Smooth muscle cell (in vitro differentiated cells): ENCODE data around the gene PPP1R18. TPM values are rescaled to one million over a fixed set of nuclear protein-coding genes. Genes with fewer than 3 reads are reported as not detected.
"Not testable (repeated sequence)": the region's sequence is repeated elsewhere in the genome, so short reads cannot be mapped to it uniquely, and the experiment has no call there.

Source experiments
- DNase-seq: peaks from one replicate; lab custom pipeline; 2025; ENCODE audit not compliant: unreplicated experiment; lab: John Stamatoyannopoulos, UW
- H2AFZ ChIP-seq: fragments of 200-600 bp; sonication (generic); 2 replicates; pipeline ENCODE4 v1.6.0; 2016; ENCODE audit warnings: antibody characterized with exemption, low read depth, mild to moderate bottlenecking
- H3F3A ChIP-seq: fragments of 200-600 bp; sonication (generic); 2 replicates; pipeline ENCODE4 v1.6.0; 2017; ENCODE audit warnings: antibody characterized with exemption, low read depth
- H3K27ac ChIP-seq: fragments of 200-600 bp; sonication (generic); 2 replicates; pipeline ENCODE4 v1.5.1; 2016; ENCODE audit warnings: low read depth, mild to moderate bottlenecking
- H3K27me3 ChIP-seq: fragments of 200-600 bp; sonication (generic); 2 replicates; pipeline ENCODE4 v1.6.1; 2016; ENCODE audit warnings: low read depth, mild to moderate bottlenecking
- H3K36me3 ChIP-seq: fragments of 200-600 bp; sonication (generic); 2 replicates; pipeline ENCODE4 v1.5.1; 2016; ENCODE audit warnings: low read depth
- H3K4me1 ChIP-seq: fragments of 200-600 bp; sonication (generic); 2 replicates; pipeline ENCODE4 v1.5.1; 2016; ENCODE audit warnings: low read depth
- H3K4me2 ChIP-seq: fragments of 200-600 bp; sonication (generic); 2 replicates; pipeline ENCODE4 v1.6.0; 2016; ENCODE audit warnings: mild to moderate bottlenecking
- H3K4me3 ChIP-seq: fragments of 200-600 bp; sonication (generic); 2 replicates; pipeline ENCODE4 v1.5.1; 2016; ENCODE audit warnings: mild to moderate bottlenecking
- H3K79me2 ChIP-seq: fragments of 200-600 bp; sonication (generic); 2 replicates; pipeline ENCODE4 v1.6.0; 2016; ENCODE audit warnings: low read depth, mild to moderate bottlenecking
- H3K9ac ChIP-seq: fragments of 200-600 bp; sonication (generic); 2 replicates; pipeline ENCODE4 v1.6.0; 2016; ENCODE audit warnings: low read depth
- H3K9me3 ChIP-seq: fragments of 200-600 bp; sonication (generic); replicated peaks from 2 replicates; pipeline ENCODE4 v1.5.1; 2016; ENCODE audit warnings: low read depth
- H4K20me1 ChIP-seq: fragments of 200-600 bp; sonication (generic); 2 replicates; pipeline ENCODE4 v1.6.0; 2016; ENCODE audit warnings: low read depth
- WGBS: methylation state at CpG from one replicate; pipeline ENCODE4 v1.1.7; 2016; ENCODE audit warnings: low lambda C conversion rate; 5-methylcytosine and 5-hydroxymethylcytosine counted together
- polyA plus RNA-seq: library from polyadenylated mRNA; unstranded; fragments of >200 nt; fragmentation: Nextera tagmentation; extraction: Ambion mirVana; gene quantifications from 2 replicates; pipeline ENCODE4 v1.2.1, GENCODE V29; 2016
- total RNA-seq: library from RNA; depleted of rRNA; stranded (reverse); fragments of >200 nt; gene quantifications from 2 replicates; pipeline ENCODE4 v1.2.3, GENCODE V29; 2014
- TF ChIP-seq, protein P1 (sequence below): fragments of 200-600 bp; sonication (generic); IDR thresholded peaks from 2 replicates; pipeline ENCODE4 v1.5.1; 2017; ENCODE audit warnings: borderline replicate concordance, mild to moderate bottlenecking, antibody characterized with exemption; ENCODE audit not compliant: insufficient read depth, poor library complexity, severe bottlenecking

The PPP1R18 gene
- total and polyA plus RNA-seq, 2 experiments from 2014 or later: 41.6 to 55.3 TPM

DNA sequence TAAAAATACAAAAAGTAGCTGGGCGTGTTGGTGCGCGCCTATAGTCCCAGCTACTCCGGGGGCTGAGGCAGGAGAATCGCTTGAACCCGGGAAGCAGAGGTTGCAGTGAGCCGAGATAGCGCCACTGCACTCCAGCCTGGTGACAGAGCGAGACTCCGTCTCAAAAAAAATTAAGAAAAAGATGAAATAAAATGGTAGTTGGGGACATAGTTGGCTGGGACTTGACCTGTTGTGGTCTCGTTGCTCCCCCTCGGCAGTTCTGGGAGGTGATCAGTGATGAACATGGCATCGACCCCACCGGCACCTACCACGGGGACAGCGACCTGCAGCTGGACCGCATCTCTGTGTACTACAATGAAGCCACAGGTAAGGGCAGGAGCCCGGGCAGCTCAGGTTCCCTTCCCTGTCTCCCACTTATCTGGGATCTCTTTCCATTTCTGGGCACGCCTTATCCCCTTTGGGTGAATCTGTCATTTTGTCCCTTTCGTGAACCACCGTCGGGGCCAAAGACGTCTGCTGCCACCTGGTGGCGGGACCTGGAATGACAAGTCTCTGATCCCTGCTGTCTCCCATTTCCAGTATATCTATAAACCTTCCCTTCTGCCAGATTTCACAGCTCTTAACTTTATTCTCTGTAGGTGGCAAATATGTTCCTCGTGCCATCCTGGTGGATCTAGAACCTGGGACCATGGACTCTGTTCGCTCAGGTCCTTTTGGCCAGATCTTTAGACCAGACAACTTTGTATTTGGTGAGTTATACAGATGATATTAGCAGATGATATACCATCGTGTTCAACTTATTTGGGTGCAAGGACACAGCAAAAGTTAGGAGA, 36.1 kb upstream of the PPP1R18 start:
- Histone ChIP-seq H3K4me2 (peak overlapping the region; percentile 84), H2AFZ (no peak overlapping the region), H3K27me3 (no peaks in the 10 kb centered on the region), H3K79me2 (peaks cover 58% of the 10 kb centered on the region), H3K4me1 (peaks cover 27% of the 10 kb centered on the region), H4K20me1 (peaks cover 59% of the 10 kb centered on the region), H3K9me3 (no peaks in the 10 kb centered on the region), H3K27ac (peak overlapping the region; percentile 89), H3K4me3 (peak overlapping the region; percentile 83), H3K9ac (peak overlapping the region; percentile 92), H3F3A (peaks cover 58% of the 10 kb centered on the region), H3K36me3 (no peaks in the 10 kb centered on the region)
- WGBS: 14% methylated on average over 27 of the region's 27 CpGs
- peak; percentile 72 for DNase-seq
- TF ChIP-seq, protein P1, sequence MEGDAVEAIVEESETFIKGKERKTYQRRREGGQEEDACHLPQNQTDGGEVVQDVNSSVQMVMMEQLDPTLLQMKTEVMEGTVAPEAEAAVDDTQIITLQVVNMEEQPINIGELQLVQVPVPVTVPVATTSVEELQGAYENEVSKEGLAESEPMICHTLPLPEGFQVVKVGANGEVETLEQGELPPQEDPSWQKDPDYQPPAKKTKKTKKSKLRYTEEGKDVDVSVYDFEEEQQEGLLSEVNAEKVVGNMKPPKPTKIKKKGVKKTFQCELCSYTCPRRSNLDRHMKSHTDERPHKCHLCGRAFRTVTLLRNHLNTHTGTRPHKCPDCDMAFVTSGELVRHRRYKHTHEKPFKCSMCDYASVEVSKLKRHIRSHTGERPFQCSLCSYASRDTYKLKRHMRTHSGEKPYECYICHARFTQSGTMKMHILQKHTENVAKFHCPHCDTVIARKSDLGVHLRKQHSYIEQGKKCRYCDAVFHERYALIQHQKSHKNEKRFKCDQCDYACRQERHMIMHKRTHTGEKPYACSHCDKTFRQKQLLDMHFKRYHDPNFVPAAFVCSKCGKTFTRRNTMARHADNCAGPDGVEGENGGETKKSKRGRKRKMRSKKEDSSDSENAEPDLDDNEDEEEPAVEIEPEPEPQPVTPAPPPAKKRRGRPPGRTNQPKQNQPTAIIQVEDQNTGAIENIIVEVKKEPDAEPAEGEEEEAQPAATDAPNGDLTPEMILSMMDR: peak; percentile 97

DNA sequence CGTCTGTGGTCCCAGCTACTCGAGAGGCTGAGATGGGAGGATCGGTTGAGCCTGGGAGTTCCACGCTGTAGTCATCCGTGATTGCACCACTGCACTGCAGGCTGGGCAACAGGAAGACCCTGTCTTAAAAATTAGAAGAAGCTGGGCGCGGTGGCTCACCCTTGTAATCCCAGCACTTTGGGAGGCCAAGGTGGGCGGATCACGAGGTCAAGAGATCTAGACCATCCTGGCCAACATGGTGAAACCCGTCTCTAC, 35.5 kb upstream of the PPP1R18 start:
- 1% methylated on average over 10 of the region's 10 CpGs for WGBS
- H4K20me1 ChIP-seq: peaks cover 57% of the 10 kb centered on the region

DNA sequence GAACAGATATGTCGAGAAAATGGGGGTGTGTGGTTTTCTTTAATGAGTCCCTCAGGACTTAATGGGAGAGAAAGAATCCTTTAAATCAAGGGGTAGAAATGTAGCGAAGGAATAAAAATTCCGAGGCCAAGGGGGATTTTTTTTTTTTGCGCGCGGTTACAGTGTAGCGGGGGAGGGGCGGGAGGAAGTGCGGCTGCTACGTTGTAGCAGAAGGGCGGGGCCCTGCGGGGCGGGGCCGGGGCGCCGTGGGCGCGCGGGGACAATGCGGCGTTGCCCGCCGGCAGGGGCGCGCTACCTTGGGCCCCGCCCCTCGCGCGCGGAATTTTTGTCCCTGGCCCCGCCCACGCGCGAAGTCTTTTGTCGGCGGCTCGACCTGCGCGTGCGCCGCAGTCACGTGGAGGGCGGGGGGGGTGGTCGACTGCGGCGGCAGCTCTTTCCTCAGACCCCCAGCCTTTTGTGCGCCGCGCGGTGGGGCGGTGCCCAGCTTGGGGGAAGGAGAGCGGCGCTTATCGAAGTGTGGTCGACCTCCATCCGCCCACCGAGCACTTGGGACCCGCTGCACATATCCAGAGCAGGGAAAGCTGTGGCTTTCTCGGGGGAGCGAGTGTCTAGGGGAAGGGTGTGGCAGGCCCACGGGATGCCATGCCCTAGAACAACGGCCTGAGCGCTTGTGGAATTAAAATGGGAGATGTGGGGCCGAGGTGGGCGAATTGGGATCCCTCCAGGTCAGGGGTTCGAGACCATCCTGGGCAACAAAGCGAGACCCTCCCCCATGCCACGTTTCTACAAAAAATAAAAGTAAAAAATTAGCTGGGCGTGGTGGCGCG, 35.0 kb upstream of the PPP1R18 start:
- peaks cover 51% of the 10 kb centered on the region for H4K20me1 ChIP-seq
- TF ChIP-seq, protein P1: peak; percentile 42
- peak overlapping the region; percentile 92 for H3K9ac ChIP-seq
- H3F3A ChIP-seq: peaks cover 47% of the 10 kb centered on the region
- WGBS: 3% methylated on average over 34 of the region's 71 CpGs
- H3K9me3 ChIP-seq: no peaks in the 10 kb centered on the region
- peak overlapping the region; percentile 84 for H3K4me2 ChIP-seq
- H3K4me1 ChIP-seq: peaks cover 30% of the 10 kb centered on the region
- H2AFZ ChIP-seq: no peak overlapping the region
- peak; percentile 81 for DNase-seq
- H3K27me3 ChIP-seq: no peaks in the 10 kb centered on the region
- H3K79me2 ChIP-seq: peaks cover 63% of the 10 kb centered on the region
- H3K4me3 ChIP-seq: peak overlapping the region; percentile 83
- H3K27ac ChIP-seq: peak overlapping the region; percentile 93
- no peaks in the 10 kb centered on the region for H3K36me3 ChIP-seq

More for the DNA sequence above, 35.5 kb upstream of the PPP1R18 start:
- not testable (repeated sequence) for DNase-seq, H2AFZ ChIP-seq, H3K9me3 ChIP-seq, H3K36me3 ChIP-seq, H3K27me3 ChIP-seq
- peak overlapping the region; percentile 92 for H3K9ac ChIP-seq
- peaks cover 27% of the 10 kb centered on the region for H3K4me1 ChIP-seq
- peak overlapping the region; percentile 84 for H3K4me2 ChIP-seq
- H3K4me3 ChIP-seq: peak overlapping the region; percentile 83
- peaks cover 53% of the 10 kb centered on the region for H3F3A ChIP-seq
- H3K27ac ChIP-seq: peak overlapping the region; percentile 89
- peaks cover 58% of the 10 kb centered on the region for H3K79me2 ChIP-seq

DNA sequence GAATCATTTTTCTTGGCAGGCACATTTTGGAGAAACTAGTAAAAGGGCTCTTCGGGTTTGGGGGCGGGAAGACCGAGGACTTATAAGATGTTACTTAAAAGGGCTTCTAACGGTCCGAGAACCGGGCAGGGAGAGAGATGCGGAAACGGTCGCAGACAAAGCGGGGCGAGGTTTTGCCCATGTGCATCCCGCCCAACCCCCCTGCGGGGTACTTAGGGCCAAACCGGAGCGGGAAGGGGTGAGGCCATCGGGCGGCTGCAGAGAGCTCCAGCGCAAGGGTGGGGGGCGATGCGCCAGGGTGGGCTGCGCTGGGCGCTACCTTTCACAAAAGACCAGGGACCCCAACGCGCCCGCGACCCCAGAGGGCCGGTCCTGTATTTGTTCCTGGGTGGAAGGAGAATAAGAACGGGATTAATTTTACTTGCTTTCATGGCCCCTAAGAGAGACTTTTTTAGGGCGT, 34.3 kb upstream of the PPP1R18 start:
- Histone ChIP-seq H3K27ac (peak overlapping the region; percentile 93), H2AFZ (no peak overlapping the region), H3K27me3 (no peaks in the 10 kb centered on the region), H3K9me3 (no peaks in the 10 kb centered on the region), H3K36me3 (no peaks in the 10 kb centered on the region), H3K4me1 (peaks cover 36% of the 10 kb centered on the region), H4K20me1 (peaks cover 46% of the 10 kb centered on the region), H3K79me2 (peaks cover 67% of the 10 kb centered on the region), H3K4me2 (peak overlapping the region; percentile 84), H3K4me3 (peak overlapping the region; percentile 83), H3F3A (peaks cover 43% of the 10 kb centered on the region), H3K9ac (peak overlapping the region; percentile 80)
- TF ChIP-seq, protein P1: no peak
- DNase-seq: no peak
- 0% methylated on average over 18 of the region's 29 CpGs for WGBS
